Inflammatory macrophage treated with lipopolysaccharide for 1 hour (primary cell): ENCODE data around the gene EED.
"Not testable (repeated sequence)": the region's sequence is repeated elsewhere in the genome, so short reads cannot be mapped to it uniquely, and the experiment has no call there.

ENCODE experiments used
- DNase-seq, 2 donors: peaks; one replicate each; pipeline ENCODE4 v3.0.0-alpha.2; 2020 to 2022

Gene EED

GRCh38 chr11:86219311-86220193 is 25.0 kb upstream of the EED start:
- DNase-seq, result no peak

- peak; percentile 41 to 62 for DNase-seq
Observed at GRCh38 chr11:86220653-86221052, 23.9 kb upstream of the EED start.

- no peak for DNase-seq
Observed at GRCh38 chr11:86222081-86222480, 22.5 kb upstream of the EED start.

- DNase-seq, result not testable (repeated sequence)
Observed at GRCh38 chr11:86224575-86224974, 20.0 kb upstream of the EED start.

- DNase-seq, result not testable (repeated sequence)
Observed at GRCh38 chr11:86225344-86225743, 19.2 kb upstream of the EED start.

GRCh38 chr11:86228269-86229038 is 16.1 kb upstream of the EED start:
- DNase-seq, result no peak

- not testable (repeated sequence) for DNase-seq
Observed at GRCh38 chr11:86229039-86229330, 15.6 kb upstream of the EED start.

GRCh38 chr11:86230179-86230804 is 14.3 kb upstream of the EED start:
- no peak for DNase-seq

GRCh38 chr11:86230921-86231434 is 13.6 kb upstream of the EED start:
- DNase-seq, result no peak

- no peak for DNase-seq
Observed at GRCh38 chr11:86232556-86232955, 12.0 kb upstream of the EED start.

GRCh38 chr11:86234831-86235461 is 9.6 kb upstream of the EED start:
- DNase-seq, result no peak

GRCh38 chr11:86237267-86237804 is 7.2 kb upstream of the EED start:
- DNase-seq, result no peak

GRCh38 chr11:86240164-86240563 is 4.4 kb upstream of the EED start:
- DNase-seq, result no peak

GRCh38 chr11:86241956-86242535 is 2.5 kb upstream of the EED start:
- DNase-seq, result peak; percentile 58 to 71

- DNase-seq, result no peak
Observed at GRCh38 chr11:86243396-86243795, 1.2 kb upstream of the EED start.

- peak in 1 of 2 donors; percentile 73 for DNase-seq
Observed at GRCh38 chr11:86244063-86244521, 461 bp upstream of the EED start.

GRCh38 chr11:86245369-86246292 is 1.1 kb downstream of the EED start:
- peak; percentile 18 to 78 for DNase-seq

GRCh38 chr11:86246293-86246675 is 1.7 kb downstream of the EED start:
- DNase-seq, result peak in 1 of 2 donors; percentile 12

GRCh38 chr11:86247608-86248007 is 3.1 kb downstream of the EED start:
- DNase-seq, result no peak

- no peak for DNase-seq
Observed at GRCh38 chr11:86248609-86249008, 4.1 kb downstream of the EED start.
